Tibial artery (tissue), 4 donors: ENCODE results near the gene ATF4.

ENCODE experiments used
- DNase-seq, 2 donors: peaks; one replicate each; pipeline ENCODE4 v3.0.0-alpha.2; 2019
- H3K27ac ChIP-seq, 2 donors: fragments of 200-600 bp; sonication (generic) in 1 of 2; 1 replicate in 1 of 2; 2 replicates in 1 of 2; pipeline ENCODE4 v1.5.1; 2018 to 2019; ENCODE audit warnings: mild to moderate bottlenecking in 1 of 2
- H3K27me3 ChIP-seq, 2 donors: fragments of 200-600 bp; sonication (generic) in 1 of 2; one replicate each; pipeline versions ENCODE4 v1.5.1 to v1.6.0; 2016 to 2019
- H3K36me3 ChIP-seq, 3 donors: fragments of 200-600 bp; sonication (generic) in 2 of 3; one replicate each; pipeline ENCODE4 v1.5.1; 2016 to 2019; ENCODE audit warnings: mild to moderate bottlenecking in 2 of 3
- H3K4me1 ChIP-seq, 4 donors: fragments of 200-600 bp; sonication (generic) in 2 of 4; 1 replicate in 3 of 4; 2 replicates in 1 of 4; pipeline ENCODE4 v1.5.1; 2016 to 2019
- H3K4me3 ChIP-seq, 2 donors: fragments of 200-600 bp; sonication (generic) in 1 of 2; 1 replicate in 1 of 2; 2 replicates in 1 of 2; pipeline ENCODE4 v1.5.1; 2018 to 2019; ENCODE audit warnings: mild to moderate bottlenecking in 2 of 2
- H3K9me3 ChIP-seq, 3 donors: fragments of 200-600 bp; sonication (generic) in 1 of 3; one replicate each; pipeline ENCODE4 v1.5.1; 2016 to 2019
- CTCF ChIP-seq, 2 experiments: fragments of 200-600 bp in 1 of 2; fragments of 450-650 bp in 1 of 2; IDR thresholded peaks; one replicate each; pipeline ENCODE4 v1.5.1; 2017 to 2019; ENCODE audit warnings: antibody characterized with exemption in 2 of 2, mild to moderate bottlenecking in 1 of 2, moderate library complexity in 1 of 2
- intact Hi-C: fragments of 100-400 bp; cut with DNase I; formaldehyde crosslinking; loops from one replicate; pipeline ENCODE4 v1.15.0; 2023; ENCODE audit warnings: low total_unique reads

ATF4 gene

GRCh38 chr22:39478441-39478850 lies 41.9 kb upstream of the ATF4 start:
- Histone ChIP-seq H3K4me1 (no peaks in the 10 kb centered on the region), H3K27ac (no peak overlapping the region), H3K9me3 (no peaks in the 10 kb centered on the region), H3K36me3 (no peaks in the 10 kb centered on the region), H3K4me3 (no peak overlapping the region), H3K27me3 (peaks cover 0 to 26% of the 10 kb centered on the region in 2 donors)
- DNase-seq: no peak
- intact Hi-C loops: no loop called here
- no peak for TF ChIP-seq CTCF (IDR thresholded peaks at IDR 0.05)

GRCh38 chr22:39479254-39479653 lies 41.1 kb upstream of the ATF4 start:
- Histone ChIP-seq H3K9me3 (no peaks in the 10 kb centered on the region), H3K4me1 (no peaks in the 10 kb centered on the region), H3K36me3 (no peaks in the 10 kb centered on the region), H3K4me3 (no peak overlapping the region), H3K27ac (no peak overlapping the region), H3K27me3 (peaks cover 0 to 24% of the 10 kb centered on the region in 2 donors)
- TF ChIP-seq CTCF (IDR thresholded peaks at IDR 0.05): no peak
- no peak for DNase-seq
- intact Hi-C loops: no loop called here

GRCh38 chr22:39480557-39480956 lies 39.8 kb upstream of the ATF4 start:
- intact Hi-C loops: no loop called here
- no peak overlapping the region for H3K27ac ChIP-seq
- DNase-seq: no peak
- no peaks in the 10 kb centered on the region for H3K4me1 ChIP-seq
- H3K4me3 ChIP-seq: no peak overlapping the region
- no peak for TF ChIP-seq CTCF (IDR thresholded peaks at IDR 0.05)
- no peaks in the 10 kb centered on the region for H3K36me3 ChIP-seq
- no peaks in the 10 kb centered on the region for H3K9me3 ChIP-seq
- peaks cover 0 to 22% of the 10 kb centered on the region in 2 donors for H3K27me3 ChIP-seq

GRCh38 chr22:39481054-39481453 lies 39.3 kb upstream of the ATF4 start:
- DNase-seq: no peak
- H3K4me1 ChIP-seq: no peaks in the 10 kb centered on the region
- H3K4me3 ChIP-seq: no peak overlapping the region
- no peaks in the 10 kb centered on the region for H3K9me3 ChIP-seq
- H3K27me3 ChIP-seq: peaks cover 0 to 22% of the 10 kb centered on the region in 2 donors
- no peaks in the 10 kb centered on the region for H3K36me3 ChIP-seq
- no peak overlapping the region for H3K27ac ChIP-seq
- intact Hi-C loops: no loop called here
- no peak for TF ChIP-seq CTCF (IDR thresholded peaks at IDR 0.05)

- H3K4me3 ChIP-seq: no peak overlapping the region
- intact Hi-C loops: no loop called here
- no peaks in the 10 kb centered on the region for H3K4me1 ChIP-seq
- no peaks in the 10 kb centered on the region for H3K36me3 ChIP-seq
- DNase-seq: no peak
- no peak for TF ChIP-seq CTCF (IDR thresholded peaks at IDR 0.05)
- H3K27ac ChIP-seq: no peak overlapping the region
- H3K9me3 ChIP-seq: no peaks in the 10 kb centered on the region
- peaks cover 0 to 19% of the 10 kb centered on the region in 2 donors for H3K27me3 ChIP-seq
Observed at GRCh38 chr22:39481595-39481994, 38.8 kb upstream of the ATF4 start.

GRCh38 chr22:39482768-39483167 lies 37.6 kb upstream of the ATF4 start:
- Histone ChIP-seq H3K4me1 (no peaks in the 10 kb centered on the region), H3K4me3 (no peak overlapping the region), H3K27me3 (peaks cover 0 to 19% of the 10 kb centered on the region in 2 donors), H3K9me3 (no peaks in the 10 kb centered on the region), H3K36me3 (no peaks in the 10 kb centered on the region), H3K27ac (no peak overlapping the region)
- DNase-seq: no peak
- intact Hi-C loops: no loop called here
- TF ChIP-seq CTCF (IDR thresholded peaks at IDR 0.05): no peak
